ENCODE results near the gene ARHGAP4. TPM values are rescaled to one million over a fixed set of nuclear protein-coding genes. Genes with fewer than 3 reads are reported as not detected.

ARHGAP4 gene
- total RNA-seq, 1 donor = 199 TPM

- Histone ChIP-seq H3K4me3 (ENCODE audit: low read length) (peak overlapping the region; percentile 67), H3K4me1 (ENCODE audit: insufficient read depth, low read length) (peaks cover 42% of the 10 kb centered on the region), H3K9me3 (ENCODE audit: low read depth, low read length) (no peaks in the 10 kb centered on the region), H3K27me3 (ENCODE audit: insufficient read depth, low read length) (no peaks in the 10 kb centered on the region)
Measured at GRCh38 chrX:153927672-153927921, 1.5 kb upstream of the ARHGAP4 start.

GRCh38 chrX:153926858-153927671 is 1.0 kb upstream of the ARHGAP4 start:
- Histone ChIP-seq H3K4me3 (ENCODE audit: low read length) (peak overlapping the region; percentile 67), H3K27me3 (ENCODE audit: insufficient read depth, low read length) (no peaks in the 10 kb centered on the region), H3K9me3 (ENCODE audit: low read depth, low read length) (no peaks in the 10 kb centered on the region), H3K4me1 (ENCODE audit: insufficient read depth, low read length) (peaks cover 46% of the 10 kb centered on the region)

- Histone ChIP-seq H3K4me1 (ENCODE audit: insufficient read depth, low read length) (peaks cover 52% of the 10 kb centered on the region), H3K4me3 (ENCODE audit: low read length) (peak overlapping the region; percentile 67), H3K9me3 (ENCODE audit: low read depth, low read length) (no peaks in the 10 kb centered on the region), H3K27me3 (ENCODE audit: insufficient read depth, low read length) (no peaks in the 10 kb centered on the region)
Measured at GRCh38 chrX:153926552-153926857, 441 bp upstream of the ARHGAP4 start.

GRCh38 chrX:153925387-153925738 is 701 bp downstream of the ARHGAP4 start:
- peaks cover 54% of the 10 kb centered on the region for H3K4me1 ChIP-seq (ENCODE audit: insufficient read depth, low read length)
- peak overlapping the region; percentile 67 for H3K4me3 ChIP-seq (ENCODE audit: low read length)
- H3K27me3 ChIP-seq (ENCODE audit: insufficient read depth, low read length) = no peaks in the 10 kb centered on the region
- no peaks in the 10 kb centered on the region for H3K9me3 ChIP-seq (ENCODE audit: low read depth, low read length)

GRCh38 chrX:153924149-153924861 is 1.8 kb downstream of the ARHGAP4 start:
- no peaks in the 10 kb centered on the region for H3K9me3 ChIP-seq (ENCODE audit: low read depth, low read length)
- H3K4me1 ChIP-seq (ENCODE audit: insufficient read depth, low read length) = peaks cover 48% of the 10 kb centered on the region
- H3K4me3 ChIP-seq (ENCODE audit: low read length) = peak overlapping the region; percentile 67
- H3K27me3 ChIP-seq (ENCODE audit: insufficient read depth, low read length) = no peaks in the 10 kb centered on the region

GRCh38 chrX:153922932-153923857 is 2.9 kb downstream of the ARHGAP4 start:
- peaks cover 40% of the 10 kb centered on the region for H3K4me1 ChIP-seq (ENCODE audit: insufficient read depth, low read length)
- no peaks in the 10 kb centered on the region for H3K9me3 ChIP-seq (ENCODE audit: low read depth, low read length)
- H3K4me3 ChIP-seq (ENCODE audit: low read length) = no peak overlapping the region
- no peaks in the 10 kb centered on the region for H3K27me3 ChIP-seq (ENCODE audit: insufficient read depth, low read length)

- Histone ChIP-seq H3K4me1 (ENCODE audit: insufficient read depth, low read length) (peaks cover 32% of the 10 kb centered on the region), H3K4me3 (ENCODE audit: low read length) (no peak overlapping the region), H3K27me3 (ENCODE audit: insufficient read depth, low read length) (no peaks in the 10 kb centered on the region), H3K9me3 (ENCODE audit: low read depth, low read length) (no peaks in the 10 kb centered on the region)
Measured at GRCh38 chrX:153921511-153922446, 4.3 kb downstream of the ARHGAP4 start.

GRCh38 chrX:153921070-153921469 is 5.0 kb downstream of the ARHGAP4 start:
- H3K9me3 ChIP-seq (ENCODE audit: low read depth, low read length) = no peaks in the 10 kb centered on the region
- peaks cover 32% of the 10 kb centered on the region for H3K4me1 ChIP-seq (ENCODE audit: insufficient read depth, low read length)

GRCh38 chrX:153920546-153920945 is 5.5 kb downstream of the ARHGAP4 start:
- H3K4me3 ChIP-seq (ENCODE audit: low read length) = no peak overlapping the region
- no peaks in the 10 kb centered on the region for H3K9me3 ChIP-seq (ENCODE audit: low read depth, low read length)
- no peaks in the 10 kb centered on the region for H3K27me3 ChIP-seq (ENCODE audit: insufficient read depth, low read length)
- H3K4me1 ChIP-seq (ENCODE audit: insufficient read depth, low read length) = peaks cover 32% of the 10 kb centered on the region

More at GRCh38 chrX:153921070-153921469, 5.0 kb downstream of the ARHGAP4 start:
- H3K4me3 ChIP-seq (ENCODE audit: low read length) = no peak overlapping the region
- H3K27me3 ChIP-seq (ENCODE audit: insufficient read depth, low read length) = no peaks in the 10 kb centered on the region

- Histone ChIP-seq H3K4me3 (ENCODE audit: low read length) (no peak overlapping the region), H3K27me3 (ENCODE audit: insufficient read depth, low read length) (no peaks in the 10 kb centered on the region), H3K9me3 (ENCODE audit: low read depth, low read length) (no peaks in the 10 kb centered on the region), H3K4me1 (ENCODE audit: insufficient read depth, low read length) (peaks cover 26% of the 10 kb centered on the region)
Measured at GRCh38 chrX:153919281-153919680, 6.8 kb downstream of the ARHGAP4 start.

- no peaks in the 10 kb centered on the region for H3K27me3 ChIP-seq (ENCODE audit: insufficient read depth, low read length)
- H3K9me3 ChIP-seq (ENCODE audit: low read depth, low read length) = no peaks in the 10 kb centered on the region
- peaks cover 14% of the 10 kb centered on the region for H3K4me1 ChIP-seq (ENCODE audit: insufficient read depth, low read length)
- no peak overlapping the region for H3K4me3 ChIP-seq (ENCODE audit: low read length)
Measured at GRCh38 chrX:153917869-153918268, 8.2 kb downstream of the ARHGAP4 start.

- no peaks in the 10 kb centered on the region for H3K9me3 ChIP-seq (ENCODE audit: low read depth, low read length)
- no peak overlapping the region for H3K4me3 ChIP-seq (ENCODE audit: low read length)
- no peaks in the 10 kb centered on the region for H3K27me3 ChIP-seq (ENCODE audit: insufficient read depth, low read length)
- H3K4me1 ChIP-seq (ENCODE audit: insufficient read depth, low read length) = no peaks in the 10 kb centered on the region
Measured at GRCh38 chrX:153913701-153914100, 12.4 kb downstream of the ARHGAP4 start.

- no peaks in the 10 kb centered on the region for H3K27me3 ChIP-seq (ENCODE audit: insufficient read depth, low read length)
- no peaks in the 10 kb centered on the region for H3K4me1 ChIP-seq (ENCODE audit: insufficient read depth, low read length)
- no peak overlapping the region for H3K4me3 ChIP-seq (ENCODE audit: low read length)
- H3K9me3 ChIP-seq (ENCODE audit: low read depth, low read length) = no peaks in the 10 kb centered on the region
Measured at GRCh38 chrX:153913211-153913610, 12.9 kb downstream of the ARHGAP4 start.

GRCh38 chrX:153911798-153912197 is 14.3 kb downstream of the ARHGAP4 start:
- Histone ChIP-seq H3K27me3 (ENCODE audit: insufficient read depth, low read length) (no peaks in the 10 kb centered on the region), H3K4me1 (ENCODE audit: insufficient read depth, low read length) (no peaks in the 10 kb centered on the region), H3K9me3 (ENCODE audit: low read depth, low read length) (no peaks in the 10 kb centered on the region), H3K4me3 (ENCODE audit: low read length) (no peak overlapping the region)
